Skeletal muscle cell (primary cell): ENCODE data around the gene LRRC7.
A peak's percentile ranks its signal among the peaks of the same experiment; 100 is the strongest.

Experiments
- DNase-seq: peaks from one replicate; pipeline ENCODE4 v3.0.0-alpha.2; 2010; ENCODE audit warnings: low read depth
- H3K4me3 ChIP-seq: 2 replicates; pipeline ENCODE4 v1.5.1; 2011; ENCODE audit warnings: low read depth, mild to moderate bottlenecking, control low read depth, low read length, moderate library complexity

Gene LRRC7

GRCh38 chr1:69567652-69568420 lies at the start of gene LRRC7:
Gene LRRC7 (plus strand): TSS chr1:69567922. CDS start chr1:69568640, 718 bp downstream.
- H3K4me3 ChIP-seq, result peak within 1 kb of the TSS; percentile 49
- no peak for DNase-seq

GRCh38 chr1:69519006-69519405 lies 48.7 kb upstream of the LRRC7 start:
- no peak overlapping the region for H3K4me3 ChIP-seq
- no peak for DNase-seq

GRCh38 chr1:69520326-69520725 lies 47.4 kb upstream of the LRRC7 start:
- no peak for DNase-seq
- no peak overlapping the region for H3K4me3 ChIP-seq

- DNase-seq, result peak; percentile 77
- no peak overlapping the region for H3K4me3 ChIP-seq
Measured at GRCh38 chr1:69523032-69523431, 44.7 kb upstream of the LRRC7 start.

- H3K4me3 ChIP-seq, result no peak overlapping the region
- no peak for DNase-seq
Measured at GRCh38 chr1:69523461-69523860, 44.3 kb upstream of the LRRC7 start.

GRCh38 chr1:69524015-69524414 lies 43.7 kb upstream of the LRRC7 start:
- peak; percentile 13 for DNase-seq
- H3K4me3 ChIP-seq, result no peak overlapping the region

- H3K4me3 ChIP-seq, result no peak overlapping the region
- DNase-seq, result no peak
Measured at GRCh38 chr1:69527273-69527672, 40.4 kb upstream of the LRRC7 start.

- DNase-seq, result no peak
- H3K4me3 ChIP-seq, result no peak overlapping the region
Measured at GRCh38 chr1:69528376-69528775, 39.3 kb upstream of the LRRC7 start.

GRCh38 chr1:69533343-69533742 lies 34.4 kb upstream of the LRRC7 start:
- DNase-seq, result no peak
- no peak overlapping the region for H3K4me3 ChIP-seq

GRCh38 chr1:69534829-69535228 lies 32.9 kb upstream of the LRRC7 start:
- DNase-seq, result no peak
- no peak overlapping the region for H3K4me3 ChIP-seq

- no peak for DNase-seq
Measured at GRCh38 chr1:69535490-69535889, 32.2 kb upstream of the LRRC7 start.

GRCh38 chr1:69540052-69540451 lies 27.7 kb upstream of the LRRC7 start:
- H3K4me3 ChIP-seq, result no peak overlapping the region

More at GRCh38 chr1:69535490-69535889, 32.2 kb upstream of the LRRC7 start:
- H3K4me3 ChIP-seq, result no peak overlapping the region

GRCh38 chr1:69551476-69552324 lies 16.0 kb upstream of the LRRC7 start:
- no peak overlapping the region for H3K4me3 ChIP-seq

More at GRCh38 chr1:69540052-69540451, 27.7 kb upstream of the LRRC7 start:
- DNase-seq, result no peak

GRCh38 chr1:69553726-69554125 lies 14.0 kb upstream of the LRRC7 start:
- DNase-seq, result no peak

More at GRCh38 chr1:69551476-69552324, 16.0 kb upstream of the LRRC7 start:
- no peak for DNase-seq

GRCh38 chr1:69568421-69569174 lies 876 bp downstream of the LRRC7 start:
- peak overlapping the region; percentile 49 for H3K4me3 ChIP-seq
- no peak for DNase-seq

More at GRCh38 chr1:69553726-69554125, 14.0 kb upstream of the LRRC7 start:
- no peak overlapping the region for H3K4me3 ChIP-seq

- no peak for DNase-seq
- no peak overlapping the region for H3K4me3 ChIP-seq
Measured at GRCh38 chr1:69569175-69569541, 1.4 kb downstream of the LRRC7 start.

- H3K4me3 ChIP-seq, result no peak overlapping the region
- peak; percentile 6 for DNase-seq
Measured at GRCh38 chr1:69569576-69570328, 2.0 kb downstream of the LRRC7 start.

GRCh38 chr1:69570356-69570755 lies 2.6 kb downstream of the LRRC7 start:
- no peak overlapping the region for H3K4me3 ChIP-seq
- no peak for DNase-seq

GRCh38 chr1:69572921-69573320 lies 5.2 kb downstream of the LRRC7 start:
- no peak for DNase-seq
- no peak overlapping the region for H3K4me3 ChIP-seq
